Neutrophil (primary cell): Measurements from ENCODE around the gene OR5A1.
"Not testable (repeated sequence)": the region's sequence is repeated elsewhere in the genome, so short reads cannot be mapped to it uniquely, and the experiment has no call there.

Source experiments
- H3K27ac ChIP-seq: fragments of 200-600 bp; sonication (generic); 2 replicates; pipeline ENCODE4 v1.5.1; 2016; ENCODE audit warnings: mild to moderate bottlenecking, moderate library complexity
- H3K27me3 ChIP-seq: fragments of 200-600 bp; sonication (generic); 2 replicates; pipeline ENCODE4 v1.6.0; 2016; ENCODE audit warnings: mild to moderate bottlenecking
- H3K36me3 ChIP-seq: fragments of 200-600 bp; sonication (generic); 2 replicates; pipeline ENCODE4 v1.5.1; 2017
- H3K4me1 ChIP-seq, 2 experiments: fragments of 200-600 bp in 1 of 2; sonication (generic) in 1 of 2; 1 replicate in 1 of 2; 2 replicates in 1 of 2; pipeline versions ENCODE4 v1.5.1 to v1.6.1; 2013 to 2016; ENCODE audit warnings: low read depth in 1 of 2, low read length in 1 of 2, mild to moderate bottlenecking in 1 of 2, moderate library complexity in 1 of 2; ENCODE audit not compliant: control insufficient read depth in 1 of 2, insufficient read depth in 1 of 2
- H3K4me3 ChIP-seq, 2 experiments: fragments of 200-600 bp in 1 of 2; sonication (generic) in 1 of 2; 1 replicate in 1 of 2; 2 replicates in 1 of 2; pipeline ENCODE4 v1.5.1; 2013 to 2016; ENCODE audit warnings: low read depth in 1 of 2, low read length in 1 of 2, mild to moderate bottlenecking in 1 of 2, moderate library complexity in 1 of 2
- H3K9me3 ChIP-seq: fragments of 200-600 bp; sonication (generic); 2 replicates; pipeline ENCODE4 v1.5.1; 2016
- CTCF ChIP-seq: fragments of 200-600 bp; sonication (generic); IDR thresholded peaks from 2 replicates; pipeline ENCODE4 v1.5.1; 2016; ENCODE audit warnings: antibody characterized with exemption

OR5A1 gene

GRCh38 chr11:59425131-59425530 lies 11.1 kb upstream of the OR5A1 start:
- no peaks in the 10 kb centered on the region for H3K4me1 ChIP-seq
- H3K4me3 ChIP-seq, result no peak overlapping the region
- no peaks in the 10 kb centered on the region for H3K36me3 ChIP-seq
- no peak overlapping the region for H3K27ac ChIP-seq
- no peaks in the 10 kb centered on the region for H3K9me3 ChIP-seq
- H3K27me3 ChIP-seq, result peaks cover 5% of the 10 kb centered on the region
- TF ChIP-seq CTCF, result no peak

GRCh38 chr11:59426361-59427067 lies 9.8 kb upstream of the OR5A1 start, which contains the start of gene OR5A2:
OR5A2 (minus strand) TSS chr11:59426413; CDS start chr11:59422953, 3,460 bp downstream.
- Histone ChIP-seq H3K4me1 (no peaks in the 10 kb centered on the region), H3K27ac (no peak within 1 kb of the TSS), H3K9me3 (no peaks in the 10 kb centered on the region), H3K27me3 (peaks cover 7% of the 10 kb centered on the region), H3K36me3 (no peaks in the 10 kb centered on the region), H3K4me3 (no peak within 1 kb of the TSS)
- no peak for TF ChIP-seq CTCF

- TF ChIP-seq CTCF, result no peak
- Histone ChIP-seq H3K27ac (no peak overlapping the region), H3K4me3 (no peak overlapping the region), H3K36me3 (no peaks in the 10 kb centered on the region), H3K4me1 (no peaks in the 10 kb centered on the region), H3K27me3 (peaks cover 12% of the 10 kb centered on the region), H3K9me3 (no peaks in the 10 kb centered on the region)
Measured at GRCh38 chr11:59427068-59427382, 9.2 kb upstream of the OR5A1 start.

GRCh38 chr11:59429924-59430516 lies 6.2 kb upstream of the OR5A1 start:
- no peaks in the 10 kb centered on the region for H3K36me3 ChIP-seq

GRCh38 chr11:59437770-59438169 lies 1.5 kb downstream of the OR5A1 start:
- H3K27me3 ChIP-seq, result no peaks in the 10 kb centered on the region
- H3K4me3 ChIP-seq, result no peak overlapping the region
- TF ChIP-seq CTCF, result no peak
- no peaks in the 10 kb centered on the region for H3K36me3 ChIP-seq
- H3K27ac ChIP-seq, result no peak overlapping the region
- H3K4me1 ChIP-seq, result no peaks in the 10 kb centered on the region
- no peaks in the 10 kb centered on the region for H3K9me3 ChIP-seq

More at GRCh38 chr11:59429924-59430516, 6.2 kb upstream of the OR5A1 start:
- no peak overlapping the region for H3K4me3 ChIP-seq
- TF ChIP-seq CTCF, result peak; percentile 86
- no peaks in the 10 kb centered on the region for H3K9me3 ChIP-seq
- H3K4me1 ChIP-seq, result no peaks in the 10 kb centered on the region
- H3K27me3 ChIP-seq, result peaks cover 15% of the 10 kb centered on the region
- H3K27ac ChIP-seq, result no peak overlapping the region

- not testable (repeated sequence) for H3K4me1 ChIP-seq, H3K36me3 ChIP-seq, H3K9me3 ChIP-seq, H3K27me3 ChIP-seq, H3K4me3 ChIP-seq, H3K27ac ChIP-seq
Measured at GRCh38 chr11:59445624-59446023, 9.4 kb downstream of the OR5A1 start.
